PFSK-1 (cell line): ENCODE results near the gene CMIP.

Experiments
- FOXP2 ChIP-seq: optimal IDR thresholded peaks from 2 replicates; pipeline ENCODE3; 2011; ENCODE audit warnings: borderline replicate concordance, control low read depth, inconsistent platforms; ENCODE audit not compliant: insufficient read depth; ENCODE audit errors: extremely low read length, extremely low read depth
- POLR2AphosphoS5 ChIP-seq: IDR thresholded peaks from 2 replicates; pipeline ENCODE4 v1.6.1; 2012; ENCODE audit warnings: low read depth, mild to moderate bottlenecking, control low read depth, low read length, moderate library complexity
- REST ChIP-seq, 2 experiments: IDR thresholded peaks; 2 replicates each; pipeline versions ENCODE4 v1.6.1 to v1.8.0; 2011 to 2012; ENCODE audit warnings: low read depth in 2 of 2, low read length in 2 of 2, control low read depth in 1 of 2, inconsistent platforms in 1 of 2, mild to moderate bottlenecking in 1 of 2, moderate library complexity in 1 of 2; ENCODE audit not compliant: insufficient read depth in 1 of 2
- SIN3A ChIP-seq: IDR thresholded peaks from 2 replicates; pipeline ENCODE4 v1.6.1; 2012; ENCODE audit warnings: mild to moderate bottlenecking, low read length, moderate library complexity, borderline replicate concordance; ENCODE audit not compliant: insufficient read depth
- TAF1 ChIP-seq: IDR thresholded peaks from 2 replicates; pipeline ENCODE4 v1.6.1; 2012; ENCODE audit warnings: low read length, control low read depth, borderline replicate concordance; ENCODE audit not compliant: insufficient read depth

CMIP gene

GRCh38 chr16:81669473-81670350, 225.1 kb downstream of the CMIP start:
- TF ChIP-seq REST (IDR thresholded peaks at IDR 0.05; ENCODE audit: insufficient read depth in 1 of 2, low read depth in 2 of 2, low read length in 2 of 2): no peak
- TF ChIP-seq POLR2AphosphoS5: no peak
- TF ChIP-seq TAF1: no peak

GRCh38 chr16:81671738-81672597, 227.4 kb downstream of the CMIP start:
- TF ChIP-seq REST (IDR thresholded peaks at IDR 0.05; ENCODE audit: insufficient read depth in 1 of 2, low read depth in 2 of 2, low read length in 2 of 2) (no peak), FOXP2 (no peak), TAF1 (no peak), SIN3A (no peak), POLR2AphosphoS5 (no peak)

GRCh38 chr16:81673432-81673831, 228.8 kb downstream of the CMIP start:
- TF ChIP-seq FOXP2 (no peak), REST (IDR thresholded peaks at IDR 0.05; ENCODE audit: insufficient read depth in 1 of 2, low read depth in 2 of 2, low read length in 2 of 2) (no peak), POLR2AphosphoS5 (no peak), SIN3A (no peak), TAF1 (no peak)

- TF ChIP-seq FOXP2 (no peak), REST (IDR thresholded peaks at IDR 0.05; ENCODE audit: insufficient read depth in 1 of 2, low read depth in 2 of 2, low read length in 2 of 2) (no peak), POLR2AphosphoS5 (no peak), TAF1 (no peak), SIN3A (no peak)
Observed at GRCh38 chr16:81675662-81676061, 231.1 kb downstream of the CMIP start.
